ENCODE measurements around the gene MRTFB. TPM values are rescaled to one million over a fixed set of nuclear protein-coding genes. Genes with fewer than 3 reads are reported as not detected.

Gene MRTFB
- total RNA-seq, 1 donor from 2014 or later = 83.1 TPM

DNA sequence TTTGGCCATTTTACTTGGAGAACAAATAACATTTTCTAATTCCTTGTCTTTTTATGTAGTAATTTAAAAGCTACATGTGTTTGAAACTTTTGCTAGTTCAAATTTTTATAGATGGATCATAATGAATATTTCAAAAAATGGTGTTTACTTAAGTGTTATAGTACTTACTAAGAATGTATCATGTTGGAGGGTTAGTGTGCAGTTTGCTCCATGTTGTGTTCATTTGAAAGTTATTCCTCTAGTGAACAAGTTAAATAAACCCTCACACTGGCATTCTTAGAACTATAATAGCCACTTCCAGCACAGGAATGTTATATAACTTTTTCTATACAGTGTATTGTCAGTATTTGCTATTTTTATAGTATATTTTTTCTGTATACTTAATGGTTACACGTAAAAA, 62.8 kb downstream of the MRTFB start:
- Mint-ChIP-seq H3K4me3 (ENCODE audit: low read depth) (no peak overlapping the region), H3K4me1 (ENCODE audit: low read depth) (peaks cover 17% of the 10 kb centered on the region), H3K36me3 (ENCODE audit: insufficient read depth) (peaks cover 23% of the 10 kb centered on the region), H3K27me3 (no peaks in the 10 kb centered on the region), H3K9me3 (ENCODE audit: low read depth) (peaks cover 6% of the 10 kb centered on the region), H3K27ac (no peak overlapping the region)
- DNase-seq (ENCODE audit: low spot score, unreplicated experiment) = no peak
- TF ChIP-seq, protein P1, sequence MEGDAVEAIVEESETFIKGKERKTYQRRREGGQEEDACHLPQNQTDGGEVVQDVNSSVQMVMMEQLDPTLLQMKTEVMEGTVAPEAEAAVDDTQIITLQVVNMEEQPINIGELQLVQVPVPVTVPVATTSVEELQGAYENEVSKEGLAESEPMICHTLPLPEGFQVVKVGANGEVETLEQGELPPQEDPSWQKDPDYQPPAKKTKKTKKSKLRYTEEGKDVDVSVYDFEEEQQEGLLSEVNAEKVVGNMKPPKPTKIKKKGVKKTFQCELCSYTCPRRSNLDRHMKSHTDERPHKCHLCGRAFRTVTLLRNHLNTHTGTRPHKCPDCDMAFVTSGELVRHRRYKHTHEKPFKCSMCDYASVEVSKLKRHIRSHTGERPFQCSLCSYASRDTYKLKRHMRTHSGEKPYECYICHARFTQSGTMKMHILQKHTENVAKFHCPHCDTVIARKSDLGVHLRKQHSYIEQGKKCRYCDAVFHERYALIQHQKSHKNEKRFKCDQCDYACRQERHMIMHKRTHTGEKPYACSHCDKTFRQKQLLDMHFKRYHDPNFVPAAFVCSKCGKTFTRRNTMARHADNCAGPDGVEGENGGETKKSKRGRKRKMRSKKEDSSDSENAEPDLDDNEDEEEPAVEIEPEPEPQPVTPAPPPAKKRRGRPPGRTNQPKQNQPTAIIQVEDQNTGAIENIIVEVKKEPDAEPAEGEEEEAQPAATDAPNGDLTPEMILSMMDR (IDR thresholded peaks at IDR 0.05; ENCODE audit: unreplicated experiment) = no peak

DNA sequence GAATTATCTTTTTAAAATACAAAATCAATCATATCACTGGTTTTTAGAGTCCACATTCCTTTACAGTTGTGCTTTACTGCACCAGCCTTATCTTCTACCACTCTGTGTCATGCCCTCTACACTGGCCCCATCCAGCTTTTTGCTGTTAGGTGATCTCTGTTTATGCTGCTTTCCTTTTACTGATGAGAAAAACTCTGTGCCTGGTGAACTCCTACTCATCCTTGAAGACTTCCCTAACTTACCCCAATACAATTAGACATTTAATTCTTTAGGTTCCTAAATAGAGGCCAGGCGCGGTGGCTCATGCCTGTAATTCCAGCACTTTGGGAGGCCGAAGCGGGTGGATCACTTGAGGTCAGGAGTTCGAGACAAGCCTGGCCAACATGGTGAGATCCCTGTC, 64.6 kb downstream of the MRTFB start:
- Mint-ChIP-seq H3K4me3 (ENCODE audit: low read depth) (no peak overlapping the region), H3K36me3 (ENCODE audit: insufficient read depth) (peaks cover 17% of the 10 kb centered on the region), H3K27ac (no peak overlapping the region), H3K27me3 (no peaks in the 10 kb centered on the region), H3K4me1 (ENCODE audit: low read depth) (peaks cover 17% of the 10 kb centered on the region), H3K9me3 (ENCODE audit: low read depth) (no peaks in the 10 kb centered on the region)
- no peak for DNase-seq (ENCODE audit: low spot score, unreplicated experiment)
- TF ChIP-seq, protein P1 (IDR thresholded peaks at IDR 0.05; ENCODE audit: unreplicated experiment) = no peak

DNA sequence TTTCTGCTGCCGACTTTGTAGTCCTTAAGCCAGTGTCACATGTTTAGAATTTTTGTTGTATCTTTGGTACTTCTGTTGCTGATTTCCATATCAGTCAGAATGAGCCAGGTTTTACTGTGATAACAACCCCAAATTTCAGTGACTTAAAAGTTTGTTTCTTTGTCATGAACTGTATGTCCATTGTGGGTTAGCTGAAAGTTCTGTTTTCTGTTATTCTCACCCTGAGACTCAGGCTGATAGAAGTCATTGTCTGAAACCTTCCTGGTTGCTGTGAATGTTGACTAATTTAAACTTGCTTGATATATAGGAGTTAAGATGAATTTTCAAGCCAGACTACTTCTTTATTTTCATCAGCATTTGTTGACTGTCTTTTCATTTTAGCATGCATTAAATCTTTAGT, 68.8 kb downstream of the MRTFB start:
- TF ChIP-seq, protein P1 (IDR thresholded peaks at IDR 0.05; ENCODE audit: unreplicated experiment) = no peak
- Mint-ChIP-seq H3K4me3 (ENCODE audit: low read depth) (no peak overlapping the region), H3K9me3 (ENCODE audit: low read depth) (no peaks in the 10 kb centered on the region), H3K27me3 (no peaks in the 10 kb centered on the region), H3K4me1 (ENCODE audit: low read depth) (peaks cover 6% of the 10 kb centered on the region), H3K27ac (no peak overlapping the region), H3K36me3 (ENCODE audit: insufficient read depth) (peaks cover 26% of the 10 kb centered on the region)
- no peak for DNase-seq (ENCODE audit: low spot score, unreplicated experiment)

DNA sequence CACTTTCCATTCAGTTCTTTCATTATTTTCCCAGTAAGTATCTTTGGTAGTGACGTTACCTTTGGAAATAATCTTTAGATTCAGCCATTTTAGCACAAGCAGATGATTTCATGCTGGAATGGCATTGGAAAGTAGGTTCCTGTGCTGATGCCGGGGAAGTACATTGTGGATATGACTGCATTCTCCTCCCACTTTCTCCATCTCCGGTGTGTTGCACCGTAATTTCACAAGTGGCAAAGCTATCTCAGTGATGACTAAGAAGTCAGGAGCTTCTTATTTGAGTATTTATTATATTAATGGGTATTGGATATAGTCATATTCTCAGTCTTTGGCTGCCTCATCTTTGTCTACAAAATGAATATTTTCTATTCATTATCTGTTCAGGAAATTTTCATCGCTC, 69.8 kb downstream of the MRTFB start:
- peaks cover 26% of the 10 kb centered on the region for H3K36me3 Mint-ChIP-seq (ENCODE audit: insufficient read depth)
- TF ChIP-seq, protein P1 (IDR thresholded peaks at IDR 0.05; ENCODE audit: unreplicated experiment) = no peak
- H3K4me3 Mint-ChIP-seq (ENCODE audit: low read depth) = no peak overlapping the region
- no peak overlapping the region for H3K27ac Mint-ChIP-seq
- H3K9me3 Mint-ChIP-seq (ENCODE audit: low read depth) = no peaks in the 10 kb centered on the region
- DNase-seq (ENCODE audit: low spot score, unreplicated experiment) = no peak
- H3K4me1 Mint-ChIP-seq (ENCODE audit: low read depth) = no peaks in the 10 kb centered on the region
- H3K27me3 Mint-ChIP-seq = no peaks in the 10 kb centered on the region

DNA sequence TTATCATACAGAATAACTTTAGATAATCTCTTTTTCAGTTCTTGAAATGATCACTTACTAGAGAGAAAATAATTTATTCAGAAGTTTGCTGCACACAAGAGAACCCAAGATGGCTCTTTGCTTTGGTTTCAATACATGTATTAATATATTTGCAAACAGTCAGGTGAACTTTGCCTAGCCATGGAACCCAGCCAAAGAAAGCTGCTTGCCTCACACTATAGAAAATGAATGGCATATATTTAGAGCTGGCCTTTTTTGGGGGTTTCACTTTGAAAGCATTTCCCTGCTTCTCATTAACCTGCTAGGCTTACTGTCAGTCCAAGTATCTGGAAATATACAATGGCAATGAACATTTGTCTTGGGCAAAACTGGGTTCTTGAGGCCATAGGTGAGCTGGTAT, 75.3 kb downstream of the MRTFB start:
- no peak overlapping the region for H3K4me3 Mint-ChIP-seq (ENCODE audit: low read depth)
- no peaks in the 10 kb centered on the region for H3K9me3 Mint-ChIP-seq (ENCODE audit: low read depth)
- peaks cover 12% of the 10 kb centered on the region for H3K36me3 Mint-ChIP-seq (ENCODE audit: insufficient read depth)
- H3K4me1 Mint-ChIP-seq (ENCODE audit: low read depth) = peaks cover 8% of the 10 kb centered on the region
- H3K27me3 Mint-ChIP-seq = no peaks in the 10 kb centered on the region
- H3K27ac Mint-ChIP-seq = no peak overlapping the region
- TF ChIP-seq, protein P1 (IDR thresholded peaks at IDR 0.05; ENCODE audit: unreplicated experiment) = no peak
- DNase-seq (ENCODE audit: low spot score, unreplicated experiment) = no peak
